Measurements from ENCODE around the gene NEDD9.

The NEDD9 gene

DNA sequence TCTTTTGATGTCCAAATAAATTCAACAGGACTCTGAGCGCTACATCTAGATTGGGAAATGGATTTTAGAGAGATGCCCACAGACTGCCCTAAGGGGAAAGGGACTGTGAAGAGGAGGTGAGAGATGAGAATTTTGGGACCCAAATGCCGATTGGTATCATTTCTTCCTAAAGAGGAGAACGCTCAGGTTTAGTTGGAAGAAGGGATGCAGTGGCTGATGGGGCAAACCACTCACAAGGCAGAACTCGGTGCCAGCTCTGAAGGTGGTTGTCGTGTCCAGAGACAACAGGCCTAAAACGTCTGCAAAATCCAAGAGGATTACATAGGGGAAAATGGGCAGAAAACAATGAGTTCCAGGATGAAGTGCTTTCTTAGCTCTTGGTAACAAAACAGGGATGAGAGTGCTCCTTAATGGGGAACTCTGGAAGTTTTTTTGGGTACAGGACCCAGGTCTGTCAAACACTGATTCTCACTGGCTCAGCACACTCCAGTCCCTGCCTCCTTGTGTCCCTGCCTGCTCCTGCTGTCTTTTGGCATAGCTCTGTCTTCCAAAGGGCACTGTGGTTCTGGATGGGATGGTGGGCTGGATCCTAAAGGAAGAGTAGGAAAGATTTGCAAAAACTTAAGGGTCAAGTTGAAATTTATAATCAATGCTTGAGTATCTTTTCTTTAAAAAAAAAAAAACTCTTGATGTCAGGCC is 29.0 kb downstream of the NEDD9 start:
- DNase-seq (ENCODE audit: extremely low read depth in 1 of 2, low read depth in 1 of 2) = no peak

- DNase-seq (ENCODE audit: extremely low read depth in 1 of 2, low read depth in 1 of 2) = no peak
Measured at GRCh38 chr6:11202513-11203305, 29.8 kb downstream of the NEDD9 start.

DNA sequence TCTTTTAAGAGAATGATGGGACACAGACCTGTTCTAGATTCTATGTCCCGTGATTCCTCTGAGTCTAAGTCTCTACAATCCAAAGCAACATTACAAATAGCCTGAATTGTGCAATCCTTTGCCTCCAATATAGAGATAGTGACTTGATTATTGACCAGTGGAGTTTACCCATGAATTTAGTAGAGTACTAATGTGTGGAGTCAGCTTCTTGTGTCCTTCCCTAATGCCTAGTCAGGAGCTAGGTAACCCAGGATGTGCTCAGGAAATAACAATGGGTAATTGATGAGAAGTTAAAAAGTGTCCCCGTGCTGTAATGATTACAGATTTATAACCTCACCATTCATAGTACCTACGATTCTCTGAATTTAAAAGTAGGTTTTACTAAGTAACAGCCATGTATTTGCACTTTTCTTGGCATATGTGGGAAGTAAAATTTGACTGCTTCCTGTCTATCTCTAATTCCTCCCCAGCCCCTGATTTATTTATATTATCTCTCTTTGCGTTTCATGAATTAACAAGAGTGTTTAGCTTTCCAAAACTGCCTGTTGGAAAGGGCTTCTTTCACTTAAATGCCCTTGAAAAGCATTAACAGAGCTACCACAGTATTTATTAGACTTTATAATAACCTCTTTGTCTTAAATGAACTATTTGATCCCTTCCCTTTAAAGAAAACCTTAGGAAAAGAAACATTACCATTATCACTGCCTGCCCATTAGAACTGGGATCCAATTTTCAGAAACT is 30.5 kb downstream of the NEDD9 start:
- DNase-seq (ENCODE audit: extremely low read depth in 1 of 2, low read depth in 1 of 2) = no peak

DNA sequence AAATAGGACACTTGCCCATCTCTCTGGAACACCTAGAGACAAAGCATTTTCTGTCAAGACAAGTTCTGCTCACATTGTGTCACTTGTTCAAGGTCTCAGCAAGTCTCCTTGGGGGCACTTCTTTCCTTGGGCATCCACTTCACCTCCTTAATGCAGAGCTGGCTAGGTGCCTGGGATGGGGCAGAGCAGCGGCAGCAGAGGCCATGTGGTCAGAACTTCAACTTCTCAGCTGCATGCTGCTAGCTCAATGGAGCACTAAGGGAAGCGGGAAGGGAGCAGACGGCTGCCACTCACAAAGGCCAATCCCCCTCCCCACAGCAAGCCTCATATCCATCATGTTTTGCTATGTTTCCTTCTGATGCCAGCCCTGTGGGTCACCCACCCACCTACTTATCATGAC is 31.5 kb downstream of the NEDD9 start:
- no peak for DNase-seq (ENCODE audit: extremely low read depth in 1 of 2, low read depth in 1 of 2)

- DNase-seq (ENCODE audit: extremely low read depth in 1 of 2, low read depth in 1 of 2) = no peak
Measured at GRCh38 chr6:11200356-11200755, 32.1 kb downstream of the NEDD9 start.

- no peak for DNase-seq (ENCODE audit: extremely low read depth in 1 of 2, low read depth in 1 of 2)
Measured at GRCh38 chr6:11198663-11199603, 33.5 kb downstream of the NEDD9 start.

DNA sequence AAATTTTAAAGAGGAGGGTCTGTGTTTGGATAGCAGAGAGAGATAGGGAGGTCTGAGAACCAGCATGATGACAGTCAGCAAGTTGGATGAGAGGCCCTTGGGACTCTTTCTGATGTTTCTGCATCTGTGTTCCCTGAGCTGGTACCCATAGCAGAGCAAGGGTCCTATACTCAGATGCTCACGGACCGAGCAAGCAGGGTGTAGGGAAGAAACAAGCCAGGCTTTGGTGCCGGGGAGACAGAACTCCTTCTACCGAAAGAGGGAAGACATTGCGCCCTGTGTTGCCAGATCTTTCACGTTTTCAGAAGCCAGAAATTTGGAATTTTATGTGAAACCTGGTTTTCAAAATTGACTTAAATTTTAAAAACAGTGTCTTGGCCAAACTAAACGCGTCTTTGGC is 34.6 kb downstream of the NEDD9 start:
- no peak for DNase-seq (ENCODE audit: extremely low read depth in 1 of 2, low read depth in 1 of 2)

DNA sequence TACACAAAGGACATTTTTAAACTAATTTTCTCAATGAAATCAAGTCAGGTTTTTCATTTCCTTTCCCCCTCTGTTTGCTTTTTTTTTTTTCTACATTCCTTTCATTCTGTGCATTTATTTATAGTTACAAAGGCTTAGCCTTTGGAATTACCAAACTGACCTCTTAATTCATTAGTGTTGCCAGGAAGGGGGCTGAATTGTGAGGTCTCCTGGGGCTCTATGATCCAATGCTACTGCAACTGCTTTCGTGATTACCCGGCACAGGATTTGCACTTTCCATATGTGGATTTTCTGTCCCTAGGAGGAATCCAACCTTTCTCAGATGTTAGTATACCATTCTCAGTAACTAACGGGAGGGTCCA is 35.3 kb downstream of the NEDD9 start:
- DNase-seq (ENCODE audit: extremely low read depth in 1 of 2, low read depth in 1 of 2) = no peak

GRCh38 chr6:11196511-11197174 is 35.8 kb downstream of the NEDD9 start:
- no peak for DNase-seq (ENCODE audit: extremely low read depth in 1 of 2, low read depth in 1 of 2)

GRCh38 chr6:11194356-11195218 is 37.9 kb downstream of the NEDD9 start:
- DNase-seq (ENCODE audit: extremely low read depth in 1 of 2, low read depth in 1 of 2) = no peak

DNA sequence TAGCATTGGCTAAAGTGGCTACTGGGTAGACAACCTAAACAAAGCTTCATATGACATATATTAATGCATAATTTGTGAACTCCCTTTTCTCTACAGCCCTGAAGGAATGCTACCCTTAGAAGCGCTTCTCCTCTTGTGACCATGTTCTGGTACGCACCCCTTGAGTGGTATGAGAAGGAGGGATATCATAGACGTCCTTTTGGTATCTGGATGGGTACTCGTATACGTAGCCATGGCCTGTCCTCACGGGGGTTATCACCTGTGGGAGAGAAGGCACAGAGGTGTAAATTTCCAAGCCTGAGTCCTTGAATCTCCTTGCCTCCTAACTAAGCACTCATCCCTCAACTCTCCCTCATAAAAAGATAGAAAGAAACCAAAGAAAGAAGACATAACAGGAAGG is 39.0 kb downstream of the NEDD9 start:
- DNase-seq (ENCODE audit: extremely low read depth in 1 of 2, low read depth in 1 of 2) = no peak

GRCh38 chr6:11192167-11192566 is 40.3 kb downstream of the NEDD9 start:
- no peak for DNase-seq (ENCODE audit: extremely low read depth in 1 of 2, low read depth in 1 of 2)

DNA sequence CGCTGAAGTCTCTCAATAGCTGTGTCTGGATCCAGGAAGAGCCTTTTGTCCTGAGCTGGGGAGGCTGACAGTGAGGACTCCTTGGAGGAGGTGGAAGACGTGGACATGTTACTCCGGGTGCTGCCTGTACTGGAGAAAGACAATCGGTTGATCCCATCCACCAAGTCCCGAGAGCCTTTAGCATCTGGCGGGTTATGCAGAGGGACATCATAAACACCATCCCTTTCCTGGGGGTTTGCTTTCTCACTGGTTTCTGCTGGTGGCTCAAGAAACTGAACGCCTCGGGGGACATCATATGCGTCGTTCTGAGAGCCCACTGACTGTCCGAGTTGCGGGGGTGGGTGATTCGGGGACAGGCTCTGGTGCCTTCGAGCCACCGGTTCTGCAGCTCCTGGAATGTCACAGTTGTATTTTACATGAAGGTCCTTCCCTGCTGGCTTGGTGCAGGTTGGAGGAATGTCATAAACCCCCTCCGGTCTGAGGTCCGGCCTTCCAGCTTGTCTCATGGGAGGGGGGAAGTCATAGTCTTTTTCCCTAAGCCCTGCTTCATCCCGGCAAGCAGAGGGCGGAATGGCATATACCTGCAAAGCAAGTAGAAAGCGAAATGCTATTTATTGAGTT is 41.7 kb downstream of the NEDD9 start:
- DNase-seq (ENCODE audit: extremely low read depth in 1 of 2, low read depth in 1 of 2) = no peak

DNA sequence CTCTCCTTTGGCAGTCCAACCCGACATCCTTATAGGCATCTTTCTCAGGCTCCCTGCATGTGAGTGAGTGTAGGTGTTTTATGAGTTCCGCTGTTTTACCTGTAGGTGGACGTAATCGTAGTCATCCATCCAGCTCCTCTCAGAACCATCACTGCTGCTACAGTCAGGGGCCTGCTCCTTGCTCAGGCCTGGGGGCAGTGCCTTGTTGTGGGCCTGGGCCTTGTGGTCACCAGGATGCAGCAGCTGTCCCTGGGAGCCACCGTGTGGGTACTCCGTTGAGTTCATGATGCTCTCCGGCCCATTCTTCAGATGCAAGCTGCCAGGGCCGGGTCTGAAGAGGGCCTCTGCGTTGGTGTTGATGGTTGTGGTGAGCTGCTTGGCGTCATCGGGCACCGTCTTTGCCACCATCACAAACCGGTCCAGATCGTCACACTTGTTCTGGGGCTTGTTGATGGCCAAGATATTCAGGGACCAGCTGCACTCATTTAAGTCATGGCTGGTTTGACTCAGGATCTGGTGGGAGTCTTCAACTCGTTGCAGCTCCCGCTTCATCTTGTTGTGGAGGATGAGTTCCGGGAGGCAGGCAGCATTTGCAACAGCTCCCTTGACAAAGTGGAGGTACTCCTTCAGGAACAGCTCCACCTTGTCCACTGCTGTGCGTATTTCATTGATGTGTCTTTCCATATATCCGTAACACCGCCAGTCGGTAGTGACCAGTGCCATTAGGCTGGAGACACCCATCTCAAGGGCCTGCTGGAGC is 42.4 kb downstream of the NEDD9 start:
- DNase-seq (ENCODE audit: extremely low read depth in 1 of 2, low read depth in 1 of 2) = no peak

GRCh38 chr6:11188161-11188915 is 44.1 kb downstream of the NEDD9 start:
- no peak for DNase-seq (ENCODE audit: extremely low read depth in 1 of 2, low read depth in 1 of 2)

DNA sequence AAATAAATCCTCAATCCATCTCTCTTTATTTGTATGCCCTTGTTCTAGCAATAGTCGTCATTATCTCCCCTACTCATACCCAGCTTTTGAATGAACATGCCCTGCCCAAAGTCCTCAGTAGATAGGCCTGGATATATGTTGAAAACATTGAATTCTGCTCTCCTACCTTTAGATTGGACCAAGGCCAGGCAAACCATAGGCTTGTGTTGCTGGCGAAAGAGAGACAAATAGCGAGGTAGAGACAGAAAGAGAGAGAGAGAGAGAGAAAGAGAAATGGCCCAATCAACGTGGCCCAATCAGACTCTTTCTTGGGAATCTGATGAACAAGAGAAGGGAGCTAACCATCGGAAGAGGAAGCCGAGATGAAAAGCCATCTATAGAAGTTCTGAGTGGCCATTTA is 45.2 kb downstream of the NEDD9 start:
- no peak for DNase-seq (ENCODE audit: extremely low read depth in 1 of 2, low read depth in 1 of 2)

- no peak for DNase-seq (ENCODE audit: extremely low read depth in 1 of 2, low read depth in 1 of 2)
Measured at GRCh38 chr6:11185204-11185842, 47.1 kb downstream of the NEDD9 start.

All from stimulated activated CD8-positive, alpha-beta memory T cell treated with anti-CD3 and anti-CD28 coated beads, Interleukin-7, amount 100 ng/mL, for 48 hours (primary cell).